Upper lobe of left lung (tissue), 6 donors: ENCODE results near the gene IGFLR1. TPM values are rescaled to one million over a fixed set of nuclear protein-coding genes. Genes with fewer than 3 reads are reported as not detected.

Source experiments
- ATAC-seq, 2 donors: fragments of 200-7000 bp; cut with Tn5 transposase; one replicate each; pipeline ENCODE4 v1.9.1; 2022; ENCODE audit warnings: mild to moderate bottlenecking in 2 of 2, moderate library complexity in 2 of 2; ENCODE audit not compliant: low FRiP score in 2 of 2
- DNase-seq, 2 donors: peaks; one replicate each; pipeline ENCODE4 v3.0.0-alpha.2; 2019 to 2020
- H3K27ac ChIP-seq, 4 donors: fragments of 200-600 bp; sonication (generic); one replicate each; pipeline ENCODE4 v1.5.1; 2016 to 2019
- H3K27me3 ChIP-seq, 4 donors: fragments of 200-600 bp; sonication (generic); one replicate each; pipeline ENCODE4 v1.5.1; 2017 to 2019
- H3K36me3 ChIP-seq, 4 donors: fragments of 200-600 bp; sonication (generic); one replicate each; pipeline ENCODE4 v1.5.1; 2016 to 2019
- H3K4me1 ChIP-seq, 4 donors: fragments of 200-600 bp; sonication (generic); one replicate each; pipeline ENCODE4 v1.5.1; 2018 to 2019
- H3K4me3 ChIP-seq, 4 donors: fragments of 200-600 bp; sonication (generic); one replicate each; pipeline ENCODE4 v1.5.1; 2017 to 2019; ENCODE audit warnings: mild to moderate bottlenecking in 2 of 4, moderate library complexity in 1 of 4
- H3K9me3 ChIP-seq, 4 donors: fragments of 200-600 bp; sonication (generic); one replicate each; pipeline ENCODE4 v1.5.1; 2018 to 2019
- CTCF ChIP-seq, 6 experiments: fragments of 450-650 bp in 4 of 6; fragments of 200-600 bp in 2 of 6; sonication (generic) in 2 of 6; IDR thresholded peaks; one replicate each; pipeline ENCODE4 v1.5.1; 2016 to 2019; ENCODE audit warnings: antibody characterized with exemption in 6 of 6
- EP300 ChIP-seq, 4 donors: sonication (generic); formaldehyde crosslinking; IDR thresholded peaks; one replicate each; pipeline ENCODE4 v1.5.1; 2017; ENCODE audit warnings: antibody characterized with exemption in 4 of 4, control low read depth in 2 of 4
- POLR2A ChIP-seq, 4 donors: fragments of 450-650 bp; IDR thresholded peaks; one replicate each; pipeline ENCODE4 v1.5.1; 2016 to 2017; ENCODE audit warnings: antibody characterized with exemption in 4 of 4, mild to moderate bottlenecking in 2 of 4
- POLR2AphosphoS5 ChIP-seq, 2 donors: sonication (generic); formaldehyde crosslinking; IDR thresholded peaks; one replicate each; pipeline ENCODE4 v1.5.1; 2017; ENCODE audit warnings: antibody characterized with exemption in 2 of 2
- WGBS, 2 donors: methylation state at CpG; one replicate each; pipeline ENCODE4 v1.1.5; 2017 to 2018; 5-methylcytosine and 5-hydroxymethylcytosine counted together
- total RNA-seq, 6 donors: library from RNA; depleted of rRNA in 4 of 6; stranded (reverse); fragments of >200 nt in 4 of 6; gene quantifications; one replicate each; pipeline versions ENCODE4 v1.1.0 to v1.2.1, GENCODE V29; 2016 to 2021
- donor health status: DM: no; HTN: no; CAD: no; lungs with moderate emphysema.
- donor health status: DM: no; HTN: yes; CAD: no; lungs with severe emphysema.

Gene IGFLR1
- total RNA-seq, 6 donors from 2014 or later: 6.4 to 28.4 (median 18.8) TPM

- Histone ChIP-seq H3K4me3 (no peak overlapping the region), H3K27me3 (no peaks in the 10 kb centered on the region), H3K4me1 (peaks cover 12 to 33% (median 24%) of the 10 kb centered on the region in 4 donors), H3K27ac (peak overlapping the region in 1 of 4 donors; percentile 8), H3K9me3 (no peaks in the 10 kb centered on the region), H3K36me3 (peaks cover 10 to 59% (median 47%) of the 10 kb centered on the region in 4 donors)
- no peak for ATAC-seq
- DNase-seq: peak in 1 of 2 donors; percentile 77
- TF ChIP-seq POLR2AphosphoS5 (IDR thresholded peaks at IDR 0.05) (no peak), POLR2A (IDR thresholded peaks at IDR 0.05) (no peak), EP300 (IDR thresholded peaks at IDR 0.05) (no peak), CTCF (IDR thresholded peaks at IDR 0.05) (no peak)
- 92 to 94% methylated on average over 28 to 37 of the region's 37 CpGs for WGBS, 2 donors
Measured at GRCh38 chr19:35738021-35738886, 4.0 kb downstream of the IGFLR1 start.

- Histone ChIP-seq H3K27ac (no peak overlapping the region), H3K27me3 (no peaks in the 10 kb centered on the region), H3K4me1 (peaks cover 12 to 28% (median 20%) of the 10 kb centered on the region in 4 donors), H3K9me3 (no peaks in the 10 kb centered on the region), H3K4me3 (no peak overlapping the region), H3K36me3 (peaks cover 13 to 70% (median 58%) of the 10 kb centered on the region in 4 donors)
- DNase-seq (no peak), ATAC-seq (no peak)
- TF ChIP-seq CTCF (IDR thresholded peaks at IDR 0.05): no peak
- TF ChIP-seq EP300 (IDR thresholded peaks at IDR 0.05): no peak
- no peak for TF ChIP-seq POLR2AphosphoS5 (IDR thresholded peaks at IDR 0.05)
- no peak for TF ChIP-seq POLR2A (IDR thresholded peaks at IDR 0.05)
- WGBS, 2 donors: 86 to 91% methylated on average over 16 to 22 of the region's 22 CpGs
Measured at GRCh38 chr19:35736913-35737886, 5.1 kb downstream of the IGFLR1 start.

- TF ChIP-seq POLR2A (IDR thresholded peaks at IDR 0.05): no peak
- no peak for TF ChIP-seq POLR2AphosphoS5 (IDR thresholded peaks at IDR 0.05)
- TF ChIP-seq EP300 (IDR thresholded peaks at IDR 0.05): no peak
- TF ChIP-seq CTCF (IDR thresholded peaks at IDR 0.05): no peak
Measured at GRCh38 chr19:35734889-35735288, 7.4 kb downstream of the IGFLR1 start.

DNA sequence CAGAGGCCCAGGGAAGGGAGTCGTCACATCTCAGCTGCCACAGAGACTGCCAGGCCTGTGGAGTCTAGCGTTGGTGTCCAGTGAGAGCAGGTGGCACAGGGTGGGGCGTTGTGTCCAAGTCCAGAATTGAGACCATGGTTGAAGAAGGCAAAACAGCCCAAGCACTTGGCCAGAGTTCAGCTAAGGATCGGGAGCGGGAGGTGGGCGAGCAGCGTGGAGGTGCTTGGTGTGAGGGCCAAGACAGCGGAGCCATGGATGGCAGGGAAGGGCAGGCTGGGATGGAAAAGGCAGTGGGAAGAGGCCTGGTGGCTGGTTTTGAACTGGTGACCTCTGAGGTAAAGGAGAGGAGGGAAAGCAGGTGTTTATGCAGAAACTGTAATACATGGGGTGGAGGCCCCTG, 8.0 kb downstream of the IGFLR1 start:
- Histone ChIP-seq H3K27ac (no peak overlapping the region), H3K4me3 (no peak overlapping the region), H3K4me1 (peaks cover 0 to 5% (median 3%) of the 10 kb centered on the region in 4 donors), H3K36me3 (peaks cover 31 to 99% (median 87%) of the 10 kb centered on the region in 4 donors), H3K27me3 (no peaks in the 10 kb centered on the region), H3K9me3 (no peaks in the 10 kb centered on the region)
- ATAC-seq (no peak), DNase-seq (no peak)
- 93 to 96% methylated on average over 8 of the region's 8 CpGs for WGBS, 2 donors
- TF ChIP-seq CTCF (IDR thresholded peaks at IDR 0.05) (no peak), POLR2AphosphoS5 (IDR thresholded peaks at IDR 0.05) (no peak), EP300 (IDR thresholded peaks at IDR 0.05) (no peak), POLR2A (IDR thresholded peaks at IDR 0.05) (no peak)

More at GRCh38 chr19:35734889-35735288, 7.4 kb downstream of the IGFLR1 start:
- no peak overlapping the region for H3K4me3 ChIP-seq
- no peak overlapping the region for H3K27ac ChIP-seq
- H3K4me1 ChIP-seq: peaks cover 3 to 11% (median 9%) of the 10 kb centered on the region in 4 donors
- no peak for DNase-seq
- no peak for ATAC-seq
- H3K36me3 ChIP-seq: peaks cover 26 to 93% (median 81%) of the 10 kb centered on the region in 4 donors
- WGBS, 2 donors: 91 to 94% methylated on average over 5 of the region's 5 CpGs
- no peaks in the 10 kb centered on the region for H3K9me3 ChIP-seq
- H3K27me3 ChIP-seq: no peaks in the 10 kb centered on the region
